UCSD-AML1 (cell line): Measurements from ENCODE around the gene MYL3.

Experiments used
- DNase-seq: peaks from one replicate; lab custom pipeline; 2025; ENCODE audit not compliant: unreplicated experiment; lab: John Stamatoyannopoulos, UW

Gene MYL3

DNA sequence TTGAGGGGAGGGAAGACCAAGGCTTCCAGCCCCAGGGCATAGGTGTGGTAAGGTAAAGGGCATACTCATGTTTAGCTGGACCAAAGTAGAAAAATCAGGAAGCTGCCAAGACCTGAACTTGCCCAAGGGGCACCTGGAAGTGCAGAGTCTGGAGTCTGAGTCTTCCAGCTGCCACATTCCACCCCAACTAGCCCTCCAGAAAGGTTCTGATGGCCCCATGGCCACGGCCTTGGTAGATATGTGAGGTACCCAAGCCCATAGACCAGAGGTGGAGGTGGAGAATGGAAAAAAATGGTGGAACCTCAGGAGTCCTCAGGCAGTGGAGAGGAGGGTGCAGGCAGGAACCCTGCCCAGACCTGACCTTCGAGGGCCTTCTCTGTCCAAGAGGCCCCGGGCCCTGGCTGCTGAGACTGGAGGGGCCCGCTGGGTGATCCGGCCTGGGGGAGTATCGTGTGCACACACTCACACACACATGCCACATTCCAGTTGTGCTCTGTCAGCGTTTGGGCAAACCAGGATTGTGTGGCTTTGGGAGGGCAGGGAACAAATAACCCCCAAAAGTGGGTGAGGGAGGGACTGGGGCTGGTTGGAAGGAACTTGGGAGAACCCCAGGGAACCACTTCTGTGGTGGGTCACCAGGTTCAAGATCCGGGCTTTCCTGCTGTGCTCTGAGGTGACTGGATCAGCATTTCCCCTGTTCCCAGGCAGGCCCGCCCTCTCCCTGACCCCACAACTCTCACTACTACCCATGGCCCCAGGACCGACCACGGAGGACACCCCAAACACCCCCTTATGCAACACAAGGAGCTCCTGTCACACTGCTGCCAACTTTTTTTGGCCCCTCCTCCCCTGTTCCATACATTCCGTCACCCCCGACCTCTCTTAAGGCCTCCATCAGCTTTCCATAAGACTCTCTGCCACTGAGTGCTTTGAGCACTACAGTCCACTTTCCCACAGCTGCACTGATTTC, 11.6 kb downstream of the MYL3 start:
- no peak for DNase-seq

DNA sequence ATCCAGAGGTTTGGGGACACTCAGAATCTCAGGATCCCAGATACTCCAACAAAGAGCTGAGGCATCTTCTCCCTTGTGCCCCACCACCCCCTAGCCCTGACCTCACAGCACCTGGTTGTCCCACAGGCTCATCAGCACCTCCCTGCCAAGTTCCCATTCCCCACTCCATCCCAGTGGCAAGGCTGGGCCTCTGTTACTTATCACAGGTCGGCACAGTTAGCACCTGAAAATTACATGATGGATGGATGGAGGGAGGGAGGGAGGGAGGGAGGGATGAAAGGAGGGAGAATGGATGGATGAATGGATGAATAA, 12.8 kb downstream of the MYL3 start:
- no peak for DNase-seq

DNA sequence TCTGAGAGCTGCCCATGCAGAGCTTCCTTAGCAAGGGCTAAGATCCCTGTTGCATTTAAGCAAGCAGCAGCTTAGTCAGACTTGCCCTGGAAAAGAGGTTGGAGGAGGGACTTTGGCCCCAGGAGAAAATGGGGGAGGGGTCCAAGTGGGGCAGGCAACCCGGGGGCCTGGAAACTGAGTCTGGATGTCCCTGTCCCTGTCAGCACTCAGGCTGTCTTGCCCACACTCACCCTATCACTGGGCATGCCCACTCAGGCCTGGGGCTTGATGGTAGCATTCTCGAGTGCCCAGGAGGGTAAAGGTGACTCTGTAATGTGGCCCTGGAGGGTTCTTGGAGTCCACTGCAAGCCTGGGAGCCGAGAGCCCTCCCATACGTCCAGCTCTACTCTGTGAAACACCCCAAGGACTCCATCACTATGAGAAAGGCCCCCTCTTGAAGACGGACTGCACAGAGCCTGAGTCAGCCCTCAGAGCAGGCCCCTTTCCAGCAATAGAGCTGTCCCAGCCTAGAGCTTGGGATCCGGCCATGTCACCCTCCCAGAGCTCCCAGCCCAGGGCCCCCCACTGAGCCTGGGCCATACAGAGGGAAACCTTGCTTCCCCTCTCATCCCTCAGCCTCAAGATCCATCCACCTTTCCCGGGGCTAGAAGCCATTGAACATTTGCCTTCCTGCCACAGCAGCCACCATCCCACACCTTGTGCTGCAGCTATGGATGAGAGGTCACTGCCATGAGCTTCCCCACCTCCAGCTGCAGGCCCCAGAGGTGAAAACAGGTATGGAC, 13.4 kb downstream of the MYL3 start:
- DNase-seq: no peak

DNA sequence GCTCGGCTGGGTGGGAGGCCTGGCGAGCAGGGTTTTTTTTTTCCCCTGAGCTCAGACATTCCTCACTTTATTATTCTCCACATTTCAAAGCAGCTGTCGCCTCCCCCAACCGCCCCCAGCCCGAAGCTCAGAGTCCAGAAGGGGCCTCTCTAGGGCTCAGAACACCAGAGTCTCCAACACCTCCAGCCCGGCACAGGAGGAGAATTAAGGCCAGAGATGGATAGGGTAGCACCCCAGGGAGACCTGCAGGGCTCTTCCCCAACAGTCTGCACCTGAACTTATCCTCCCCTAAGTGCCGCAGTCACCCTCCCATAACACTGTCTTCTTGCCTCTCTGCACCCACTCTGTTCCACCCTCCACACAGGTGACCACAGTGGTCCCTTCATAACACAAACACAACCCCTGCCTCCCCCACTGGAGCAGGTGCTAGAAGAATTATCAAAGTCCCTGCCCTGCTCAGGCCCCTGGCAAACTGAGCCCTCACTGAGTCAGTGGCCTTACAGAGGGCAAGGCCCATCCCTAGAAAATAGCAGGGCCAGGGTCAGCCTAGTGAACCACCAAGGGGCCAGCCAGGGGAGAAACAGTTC, 14.1 kb downstream of the MYL3 start:
- no peak for DNase-seq

DNA sequence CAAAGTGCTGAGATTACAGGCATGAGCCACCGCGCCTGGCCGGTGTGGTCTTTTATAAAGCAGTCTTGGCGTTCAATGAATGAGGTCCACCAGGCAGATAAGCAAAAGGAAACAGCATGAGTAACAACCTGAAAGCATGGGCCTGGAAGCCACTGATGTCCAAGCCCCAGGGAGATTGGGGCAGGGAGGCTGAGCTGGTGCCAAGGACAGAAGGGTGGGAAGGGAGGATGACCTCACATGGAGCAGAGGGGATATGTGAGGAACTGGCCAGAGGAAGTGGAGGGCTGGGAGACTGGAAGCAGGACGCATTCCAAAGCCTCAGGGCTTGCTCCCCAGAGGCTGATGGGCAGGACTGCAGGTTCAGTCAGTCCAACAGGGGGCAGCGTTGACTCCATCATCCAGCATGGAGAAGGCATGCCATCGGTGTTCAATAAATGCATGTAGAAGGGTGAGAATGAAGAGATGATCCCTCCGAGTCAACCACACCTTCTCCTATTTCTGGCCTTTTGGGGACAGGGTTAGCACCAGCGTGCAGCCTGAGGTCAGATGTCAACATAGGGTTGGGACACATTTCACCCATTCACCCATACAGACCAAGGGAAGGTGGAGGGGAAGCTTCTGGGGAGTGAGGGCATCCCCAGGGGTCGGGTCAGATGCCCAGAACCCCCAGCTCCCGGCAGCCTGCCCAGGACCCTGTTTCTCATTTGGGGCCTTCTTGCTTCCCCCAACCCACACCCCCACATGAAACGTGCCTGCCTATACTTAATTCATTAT, 14.8 kb downstream of the MYL3 start:
- DNase-seq: no peak

DNA sequence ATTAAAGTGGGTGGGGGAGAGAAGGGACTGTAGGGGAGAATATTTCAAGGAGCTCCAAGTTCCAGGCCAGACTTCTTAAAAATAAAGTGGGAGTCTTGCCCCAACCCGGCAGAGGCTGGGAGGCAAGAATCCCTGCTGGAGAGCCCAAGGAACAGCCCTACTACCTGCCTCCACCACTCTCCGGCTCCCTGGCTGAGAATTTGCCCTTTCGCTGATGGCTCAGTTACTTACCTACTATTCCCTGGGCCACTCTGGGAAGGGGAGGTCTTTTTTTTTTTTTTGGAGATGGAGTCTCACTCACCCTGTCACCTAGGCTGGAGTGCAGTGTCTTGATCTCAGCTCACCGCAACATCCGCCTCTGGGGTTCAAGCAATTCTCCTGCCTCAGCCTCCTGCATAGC, 15.5 kb downstream of the MYL3 start:
- no peak for DNase-seq

DNA sequence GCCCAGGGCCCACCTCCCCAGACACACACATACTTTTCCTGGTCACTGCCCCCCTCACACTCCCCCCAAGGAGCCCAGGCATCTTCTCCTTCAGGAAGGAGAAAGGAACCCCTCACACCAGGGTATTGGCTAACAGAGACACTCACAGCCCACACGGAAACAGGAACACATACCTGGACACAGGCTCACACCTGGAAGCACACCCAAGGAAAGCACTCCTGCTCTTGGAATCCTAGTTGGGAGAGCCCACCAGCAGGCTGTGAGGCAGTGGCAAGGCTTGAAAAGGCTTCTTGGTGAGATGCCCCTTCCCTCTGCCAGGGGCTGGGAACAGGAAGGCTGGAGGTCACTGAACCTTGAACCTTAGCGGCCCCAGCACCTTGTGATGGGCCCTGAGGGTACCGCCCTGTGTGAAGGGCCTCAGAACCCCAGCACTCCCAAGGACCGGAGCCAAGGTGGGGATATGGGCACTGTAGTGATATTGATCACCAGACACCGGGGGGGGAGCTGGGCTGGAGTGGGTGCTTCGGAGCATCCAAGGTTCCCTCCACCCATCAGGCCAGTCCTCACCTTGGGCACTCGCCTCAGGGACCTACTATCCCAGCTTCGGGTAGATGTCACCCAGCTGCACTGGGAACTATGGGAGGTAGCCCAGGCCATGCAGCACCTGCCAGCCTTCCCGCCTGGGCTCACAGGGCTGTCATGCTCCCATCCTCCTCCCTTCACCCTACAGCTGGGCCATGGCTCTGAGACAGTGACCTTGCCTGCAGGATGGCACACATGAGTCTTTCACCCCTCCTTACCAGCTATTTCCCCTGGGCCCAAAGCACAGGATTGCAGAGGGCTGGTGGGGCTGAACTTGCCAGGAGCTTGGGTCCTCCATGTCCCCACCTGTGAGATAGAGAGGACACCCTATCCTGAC, 16.4 kb downstream of the MYL3 start:
- DNase-seq: no peak

DNA sequence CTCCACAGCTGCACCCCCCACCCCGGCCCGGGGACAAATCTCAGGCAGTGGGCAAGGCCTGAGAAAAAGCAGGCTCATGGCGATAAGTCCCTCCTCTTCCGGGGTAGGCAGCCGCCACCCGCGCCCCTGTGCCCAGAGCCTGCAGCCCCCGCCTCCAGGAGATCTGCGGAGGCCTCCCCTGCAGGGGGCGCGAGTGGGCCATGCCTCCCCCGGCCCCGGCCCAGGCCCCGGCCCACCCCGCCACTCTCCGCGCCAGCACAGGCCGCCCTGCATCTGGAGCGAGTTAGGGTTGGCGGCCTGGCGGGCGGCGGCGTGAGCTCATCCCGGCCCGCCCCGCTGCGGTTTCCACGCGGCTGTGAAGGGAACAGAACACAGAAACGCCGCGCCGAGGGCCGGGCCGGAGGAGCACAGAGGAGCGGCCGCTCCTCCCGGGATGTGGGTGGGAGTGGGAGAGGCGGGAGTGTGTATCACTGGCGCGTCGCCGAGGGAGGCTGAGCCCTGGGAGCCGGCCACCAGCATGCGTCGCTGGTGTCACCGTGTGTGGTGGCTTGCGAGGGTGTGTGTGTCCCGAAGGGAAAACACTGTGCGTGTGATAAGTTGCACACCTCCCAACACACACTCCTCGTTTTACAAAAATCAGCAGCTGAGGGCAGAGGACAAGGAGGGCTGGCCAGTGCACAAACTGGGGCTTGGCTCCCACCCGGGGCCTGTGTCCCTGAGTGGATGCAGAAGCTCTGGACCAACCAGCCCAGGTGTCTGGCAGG, 17.2 kb downstream of the MYL3 start:
- DNase-seq: peak; percentile 84

DNA sequence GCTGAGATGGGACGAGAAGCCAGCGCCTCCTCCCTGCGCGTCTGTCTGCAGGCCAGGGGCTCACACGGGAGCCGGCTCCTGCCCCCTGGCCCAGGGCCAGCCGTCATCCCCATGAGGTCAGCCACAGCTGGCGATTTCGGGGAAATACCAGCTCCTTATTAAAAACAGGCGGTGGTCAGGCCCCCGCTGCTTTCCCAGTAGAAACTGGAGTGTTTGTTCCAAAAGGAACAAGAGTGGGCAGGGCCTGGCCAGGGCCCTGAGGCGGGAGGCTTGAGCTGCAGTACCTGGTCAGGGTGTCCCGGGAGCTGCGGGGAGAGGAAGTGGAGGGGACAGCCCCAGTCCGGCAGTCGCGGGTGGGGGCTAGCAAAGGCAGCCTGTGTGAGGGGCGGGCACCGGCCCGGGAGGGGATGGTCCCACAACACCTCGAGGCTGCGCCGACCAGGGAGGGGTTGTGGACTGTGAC, 17.8 kb downstream of the MYL3 start:
- DNase-seq: no peak

DNA sequence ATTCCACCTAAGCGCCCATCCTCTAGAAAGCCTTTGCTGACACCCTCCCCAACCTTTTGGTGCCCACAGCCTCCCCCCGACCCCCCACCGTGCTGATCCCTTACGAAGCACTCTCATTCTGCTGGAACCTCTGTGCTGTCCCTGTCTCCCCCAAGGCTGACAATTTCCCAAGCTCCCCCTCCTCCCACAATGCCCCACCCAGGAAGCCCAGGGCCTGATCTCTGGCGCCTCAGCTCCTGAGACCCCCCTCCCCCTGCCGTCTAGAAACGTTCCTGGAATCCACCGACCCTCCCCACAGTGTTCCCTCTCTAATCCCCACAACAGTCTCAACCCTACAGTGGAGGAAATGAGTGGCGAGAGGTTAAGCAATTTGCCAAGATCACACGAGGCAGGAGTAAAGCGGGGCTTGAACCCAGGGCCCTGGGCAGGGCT, 18.3 kb downstream of the MYL3 start:
- DNase-seq: no peak

DNA sequence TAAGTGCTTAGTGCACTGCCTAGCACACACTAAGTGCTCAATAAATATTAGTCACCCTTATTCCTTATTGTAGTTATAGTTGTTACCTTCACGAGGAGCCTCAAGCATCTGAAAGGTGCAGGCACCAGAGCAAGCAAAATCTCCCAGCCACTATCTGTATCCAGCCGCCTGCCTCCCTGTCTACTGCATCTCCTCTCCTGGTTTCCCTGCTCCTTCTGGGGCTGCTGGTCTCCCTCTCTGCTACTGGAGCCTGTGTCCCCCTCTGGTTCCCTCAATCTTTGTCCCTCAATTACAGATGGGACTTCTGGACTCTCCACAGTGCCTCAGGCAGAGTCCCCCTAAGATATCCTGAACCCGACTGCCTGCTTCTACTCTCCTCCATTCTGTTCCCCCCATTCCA, 18.8 kb downstream of the MYL3 start:
- DNase-seq: no peak

DNA sequence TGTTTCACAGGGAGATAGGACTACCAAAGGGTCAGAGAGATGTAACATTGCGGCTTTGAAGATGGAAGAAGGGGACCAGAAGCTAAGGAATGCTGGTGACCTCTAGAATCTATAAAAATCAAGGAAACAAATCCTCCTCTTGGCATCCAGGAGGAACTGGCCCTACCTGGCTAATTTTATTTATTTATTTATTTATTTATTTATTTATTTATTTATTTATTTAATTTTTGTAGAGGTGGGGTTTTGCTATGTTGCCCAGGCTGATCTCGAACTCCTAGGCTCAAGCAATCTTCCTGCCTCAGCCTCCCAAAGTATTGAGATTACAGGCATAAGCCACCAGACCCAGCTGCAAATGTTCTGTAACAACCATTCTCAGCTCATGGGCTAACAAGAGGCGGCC, 19.7 kb downstream of the MYL3 start:
- DNase-seq: no peak

DNA sequence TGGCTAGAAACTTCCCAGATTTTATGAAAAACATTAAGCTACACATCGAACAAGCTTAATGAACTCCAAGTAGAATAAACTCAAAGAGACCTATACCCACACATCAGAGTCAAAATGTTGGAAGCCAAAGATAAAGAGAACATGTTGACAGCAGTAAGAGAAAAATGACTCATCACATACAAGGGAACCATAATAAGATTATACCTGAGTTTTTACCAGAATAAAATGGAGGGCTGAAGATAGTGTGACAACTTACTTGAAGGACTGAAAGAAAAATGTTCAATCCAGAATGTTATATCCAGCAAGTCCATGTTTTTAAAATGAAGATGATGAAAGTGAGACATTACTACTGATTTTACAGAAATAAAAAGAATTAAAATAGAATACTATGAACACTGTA, 22.8 kb downstream of the MYL3 start:
- no peak for DNase-seq

DNA sequence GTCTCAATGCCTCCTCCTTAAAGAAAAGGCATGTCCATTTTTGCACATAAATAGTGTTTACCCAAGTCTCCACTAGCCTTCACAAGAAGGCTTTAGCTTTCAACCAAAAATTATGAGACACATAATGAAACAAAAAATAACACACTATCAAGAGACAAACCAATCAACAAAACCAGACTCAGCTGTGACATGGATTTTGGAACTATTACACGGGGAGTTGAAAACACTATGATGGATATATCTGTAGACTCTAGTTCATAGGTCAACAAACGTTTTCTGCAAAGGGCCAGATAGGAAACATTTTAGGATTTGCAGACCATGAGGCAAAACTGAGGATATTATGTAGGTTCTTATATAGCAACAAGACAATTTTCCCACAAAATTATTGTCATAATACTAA, 24.9 kb downstream of the MYL3 start:
- DNase-seq: no peak

DNA sequence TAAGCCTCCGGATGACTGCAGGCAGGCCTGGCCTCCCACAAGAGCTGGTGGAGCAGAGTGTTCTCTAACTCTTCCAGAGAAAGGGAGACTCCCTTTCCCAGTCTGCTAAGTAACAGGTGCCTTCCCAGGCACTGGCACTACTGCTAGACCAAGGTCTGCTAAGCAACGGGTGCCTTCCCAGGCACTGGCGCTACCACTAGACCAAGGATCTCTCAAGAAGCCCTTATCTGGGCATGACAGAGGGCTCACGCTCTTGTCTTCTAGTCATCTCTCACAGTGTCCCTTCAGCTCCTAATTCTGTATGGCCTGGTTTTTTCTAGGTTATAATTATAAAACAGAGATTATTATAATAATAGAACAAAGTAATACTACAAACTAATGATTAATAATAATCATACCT, 27.8 kb downstream of the MYL3 start:
- no peak for DNase-seq

DNA sequence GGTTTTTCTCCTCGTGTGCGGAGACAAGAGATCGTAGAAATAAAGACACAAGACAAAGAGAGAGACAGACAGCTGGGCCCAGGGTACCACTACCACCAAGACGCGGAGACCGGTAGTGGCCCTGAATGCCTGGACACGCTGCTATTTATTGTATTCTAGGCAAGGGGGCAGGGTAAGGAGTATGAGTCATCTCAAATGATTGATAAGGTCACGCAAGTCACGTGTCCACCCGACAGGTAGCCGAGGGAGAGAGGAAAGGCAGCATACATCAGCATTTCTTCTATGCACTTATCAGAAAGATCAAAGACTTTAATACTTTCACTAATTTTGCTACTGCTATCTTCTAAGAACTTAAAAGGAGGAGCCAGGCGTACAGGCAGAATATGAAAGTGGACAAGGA, 28.2 kb downstream of the MYL3 start:
- no peak for DNase-seq

DNA sequence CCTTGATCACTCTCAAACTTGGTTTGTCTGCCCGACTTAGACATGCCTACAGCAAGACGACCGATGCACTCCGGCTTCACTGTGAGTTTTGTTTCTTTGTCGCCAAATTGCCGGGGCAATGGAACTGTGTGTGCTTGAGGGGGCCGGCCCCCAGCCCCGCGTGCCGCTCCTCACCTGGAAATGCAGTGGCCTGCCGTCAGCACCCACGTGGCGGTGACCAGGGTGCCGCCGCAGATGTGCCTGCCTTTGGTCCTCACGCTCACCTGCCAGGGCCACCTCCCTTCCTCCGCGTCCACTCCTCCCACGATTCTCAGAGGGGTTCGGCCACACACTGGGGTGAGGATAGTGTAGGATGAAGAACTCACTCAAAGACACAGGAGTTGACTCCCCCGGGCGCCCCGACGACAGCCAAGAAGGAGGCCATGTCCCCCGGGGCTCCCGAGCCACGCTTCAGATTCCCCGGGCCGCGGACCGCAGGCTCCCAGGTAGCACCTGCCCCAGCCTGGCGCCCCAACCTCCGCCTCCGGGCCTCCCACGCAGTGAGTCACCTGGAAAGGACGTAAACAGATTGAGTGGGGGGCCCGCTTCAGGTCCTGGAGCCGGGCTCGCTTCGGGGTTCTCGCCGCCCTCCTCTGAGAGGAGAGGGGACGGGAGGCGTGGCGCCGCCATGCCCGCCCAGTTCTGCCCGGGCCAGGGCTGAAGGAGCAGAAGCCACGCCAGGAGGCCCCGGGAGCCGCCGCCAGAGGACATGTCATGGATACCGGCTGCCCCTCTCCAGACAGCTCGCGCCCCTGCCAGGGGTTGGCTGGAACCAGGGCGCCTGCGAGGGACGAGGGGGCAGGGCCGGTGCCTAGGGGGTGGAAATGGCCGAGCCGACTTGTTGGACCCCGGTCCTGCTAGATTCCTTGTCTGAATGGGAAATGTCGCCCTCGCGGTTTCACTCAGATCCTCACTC, 29.6 kb downstream of the MYL3 start:
- DNase-seq: no peak

DNA sequence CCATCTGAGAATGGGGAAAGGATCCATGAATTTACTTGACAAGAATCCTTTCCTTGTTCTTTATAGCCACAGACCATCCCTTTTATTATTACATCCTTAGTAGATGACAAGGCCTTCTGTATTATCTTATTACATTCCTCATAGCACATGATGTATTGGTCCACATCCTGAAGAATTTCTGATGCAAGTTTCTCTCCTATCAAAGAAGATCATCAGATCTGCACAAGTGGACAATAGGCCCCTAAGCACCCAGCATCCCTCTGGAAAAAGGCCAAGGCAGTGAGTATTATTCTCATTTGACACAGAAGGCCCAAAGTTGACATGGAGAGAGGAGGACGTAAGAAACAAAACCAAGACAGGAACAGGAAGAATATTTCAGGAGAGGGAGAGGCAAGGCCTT, 31.4 kb downstream of the MYL3 start:
- no peak for DNase-seq
